ENCODE data around the gene MARCHF9.

MARCHF9 gene

GRCh38 chr12:57730336-57731067 lies 24.4 kb upstream of the MARCHF9 start:
- no peaks in the 10 kb centered on the region for H3K4me1 ChIP-seq
- H3K4me3 ChIP-seq: no peak overlapping the region
- H3K27ac ChIP-seq: no peak overlapping the region
- H3K9ac ChIP-seq: no peak overlapping the region
- H4K20me1 ChIP-seq: peaks cover 8% of the 10 kb centered on the region
- H3K9me3 ChIP-seq: peaks cover 18% of the 10 kb centered on the region
- no peaks in the 10 kb centered on the region for H3K27me3 ChIP-seq
- peaks cover 92% of the 10 kb centered on the region for H3K36me3 ChIP-seq
- no peak overlapping the region for H3K4me2 ChIP-seq
- TF ChIP-seq Cebpa-rat (IDR thresholded peaks at IDR 0.05): no peak

DNA sequence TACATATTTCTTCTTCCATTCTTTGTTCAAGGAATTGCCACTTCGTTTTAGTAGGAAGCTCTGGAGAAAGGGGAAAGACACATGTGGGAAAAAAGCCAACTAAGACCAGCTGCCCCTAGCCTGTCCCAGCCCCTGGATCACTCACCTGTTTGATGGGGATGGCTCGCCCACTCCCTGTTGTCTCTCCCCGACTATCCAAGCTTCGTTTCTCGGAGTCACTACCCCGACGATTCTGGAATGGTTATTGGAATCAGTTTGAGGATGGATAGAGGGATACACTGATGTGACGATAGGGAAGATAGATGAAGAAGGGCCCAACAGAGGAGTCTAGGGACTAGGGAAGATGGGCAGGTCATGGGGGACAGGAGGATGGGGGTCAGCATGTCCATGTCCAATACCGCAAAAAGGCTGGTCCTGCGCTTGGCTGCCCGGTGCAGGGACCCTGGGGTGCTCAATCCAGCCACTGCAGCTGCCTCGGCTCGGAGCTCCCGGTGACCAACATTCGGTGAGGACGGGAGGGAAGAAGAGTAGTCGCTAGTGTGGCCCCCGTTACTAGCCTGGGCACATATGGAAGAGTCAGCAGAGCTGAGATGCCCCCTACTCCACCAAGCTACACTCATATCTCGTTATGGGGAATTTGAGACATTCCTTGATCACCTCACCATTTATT lies 23.4 kb upstream of the MARCHF9 start:
- peaks cover 90% of the 10 kb centered on the region for H3K36me3 ChIP-seq
- H3K4me3 ChIP-seq: no peak overlapping the region
- H3K4me2 ChIP-seq: no peak overlapping the region
- H4K20me1 ChIP-seq: peaks cover 19% of the 10 kb centered on the region
- no peak for TF ChIP-seq Cebpa-rat (IDR thresholded peaks at IDR 0.05)
- H3K27me3 ChIP-seq: no peaks in the 10 kb centered on the region
- H3K9me3 ChIP-seq: peaks cover 11% of the 10 kb centered on the region
- no peaks in the 10 kb centered on the region for H3K4me1 ChIP-seq
- H3K27ac ChIP-seq: no peak overlapping the region
- no peak overlapping the region for H3K9ac ChIP-seq

GRCh38 chr12:57732270-57732669 lies 22.6 kb upstream of the MARCHF9 start:
- H3K27me3 ChIP-seq: no peaks in the 10 kb centered on the region
- no peak overlapping the region for H3K4me3 ChIP-seq
- no peak overlapping the region for H3K9ac ChIP-seq
- H3K27ac ChIP-seq: no peak overlapping the region
- peaks cover 4% of the 10 kb centered on the region for H3K9me3 ChIP-seq
- peaks cover 26% of the 10 kb centered on the region for H4K20me1 ChIP-seq
- no peak overlapping the region for H3K4me2 ChIP-seq
- no peaks in the 10 kb centered on the region for H3K4me1 ChIP-seq
- peaks cover 90% of the 10 kb centered on the region for H3K36me3 ChIP-seq
- TF ChIP-seq Cebpa-rat (IDR thresholded peaks at IDR 0.05): no peak

GRCh38 chr12:57732726-57733593 lies 21.9 kb upstream of the MARCHF9 start:
- Histone ChIP-seq H3K27me3 (no peaks in the 10 kb centered on the region), H3K9me3 (no peaks in the 10 kb centered on the region), H3K4me1 (no peaks in the 10 kb centered on the region), H4K20me1 (peaks cover 33% of the 10 kb centered on the region), H3K27ac (no peak overlapping the region), H3K36me3 (peaks cover 90% of the 10 kb centered on the region), H3K9ac (no peak overlapping the region), H3K4me2 (no peak overlapping the region), H3K4me3 (no peak overlapping the region)
- TF ChIP-seq Cebpa-rat (IDR thresholded peaks at IDR 0.05): no peak

- TF ChIP-seq Cebpa-rat (IDR thresholded peaks at IDR 0.05): no peak
- H3K27ac ChIP-seq: no peak overlapping the region
- H4K20me1 ChIP-seq: peaks cover 33% of the 10 kb centered on the region
- no peak overlapping the region for H3K4me2 ChIP-seq
- H3K4me1 ChIP-seq: no peaks in the 10 kb centered on the region
- H3K9ac ChIP-seq: no peak overlapping the region
- no peaks in the 10 kb centered on the region for H3K9me3 ChIP-seq
- no peak overlapping the region for H3K4me3 ChIP-seq
- H3K36me3 ChIP-seq: peaks cover 83% of the 10 kb centered on the region
- no peaks in the 10 kb centered on the region for H3K27me3 ChIP-seq
Measured at GRCh38 chr12:57733928-57734327, 21.0 kb upstream of the MARCHF9 start.

DNA sequence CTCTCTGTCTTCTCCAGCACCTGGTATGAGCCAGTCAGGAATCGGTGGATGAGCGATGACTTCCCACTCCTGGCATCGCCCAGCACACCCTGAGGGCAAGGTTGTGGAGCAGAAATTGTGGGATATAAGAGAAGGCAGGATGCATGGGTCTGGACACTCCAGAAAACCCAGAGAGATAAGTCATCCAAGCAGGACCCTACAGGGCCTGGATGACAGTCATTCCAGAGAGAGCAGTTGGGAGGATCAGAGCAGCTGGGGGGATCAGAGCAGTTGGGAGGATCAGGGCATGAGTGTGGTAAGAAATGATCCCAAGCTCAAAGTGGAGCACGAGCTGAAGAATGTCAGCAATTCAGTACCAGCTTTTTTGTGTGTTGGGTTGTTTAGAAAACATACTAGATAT lies 20.3 kb upstream of the MARCHF9 start:
- H3K9ac ChIP-seq: no peak overlapping the region
- H3K9me3 ChIP-seq: no peaks in the 10 kb centered on the region
- TF ChIP-seq Cebpa-rat (IDR thresholded peaks at IDR 0.05): no peak
- H3K27me3 ChIP-seq: no peaks in the 10 kb centered on the region
- H3K4me3 ChIP-seq: no peak overlapping the region
- H3K4me2 ChIP-seq: no peak overlapping the region
- H3K4me1 ChIP-seq: peaks cover 6% of the 10 kb centered on the region
- peaks cover 38% of the 10 kb centered on the region for H4K20me1 ChIP-seq
- H3K27ac ChIP-seq: no peak overlapping the region
- H3K36me3 ChIP-seq: peaks cover 84% of the 10 kb centered on the region

- no peak overlapping the region for H3K27ac ChIP-seq
- peaks cover 78% of the 10 kb centered on the region for H3K36me3 ChIP-seq
- H3K27me3 ChIP-seq: no peaks in the 10 kb centered on the region
- H3K9ac ChIP-seq: no peak overlapping the region
- H4K20me1 ChIP-seq: peaks cover 38% of the 10 kb centered on the region
- no peaks in the 10 kb centered on the region for H3K9me3 ChIP-seq
- TF ChIP-seq Cebpa-rat (IDR thresholded peaks at IDR 0.05): no peak
- H3K4me2 ChIP-seq: no peak overlapping the region
- no peak overlapping the region for H3K4me3 ChIP-seq
- H3K4me1 ChIP-seq: peaks cover 14% of the 10 kb centered on the region
Measured at GRCh38 chr12:57735198-57735855, 19.6 kb upstream of the MARCHF9 start.

DNA sequence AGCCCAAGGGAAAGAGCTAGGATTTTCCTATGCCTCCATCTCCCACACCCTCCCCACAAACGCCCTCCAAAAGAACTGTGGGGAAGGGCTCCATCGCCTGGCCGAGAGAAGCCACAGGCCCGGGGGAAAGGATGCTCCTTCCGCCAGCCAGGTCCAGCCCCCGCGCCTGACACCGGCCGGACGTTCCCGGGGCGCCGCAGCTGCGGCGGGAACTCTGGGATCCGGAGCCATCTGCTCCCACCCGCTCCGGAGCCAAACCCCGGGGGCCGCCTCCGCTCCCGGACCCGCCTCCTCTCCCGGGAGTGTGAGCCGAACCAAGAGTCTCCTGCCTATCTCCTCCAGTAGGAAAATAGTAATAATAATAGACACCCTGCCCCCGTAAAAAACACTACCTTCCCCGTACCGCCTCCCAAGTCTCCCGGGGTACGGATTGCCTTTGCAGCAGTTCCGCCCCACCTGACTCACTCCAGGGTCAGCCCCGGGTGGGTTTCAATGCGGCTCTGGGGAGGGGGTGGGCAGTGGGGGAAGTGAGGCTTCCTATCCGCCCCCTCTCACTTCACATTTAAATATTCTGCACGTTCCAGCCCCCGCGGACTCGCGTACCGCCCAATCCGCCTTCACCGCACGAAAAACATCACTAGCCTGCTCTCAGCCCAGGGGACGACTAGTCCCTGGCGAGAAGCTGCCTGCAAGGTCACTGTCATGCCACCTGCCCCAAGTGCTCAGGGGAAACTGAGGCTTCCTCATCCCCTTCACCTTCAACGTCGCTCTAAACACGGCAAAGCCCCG lies 18.8 kb upstream of the MARCHF9 start:
- Histone ChIP-seq H3K4me3 (no peak overlapping the region), H3K9me3 (no peaks in the 10 kb centered on the region), H3K9ac (no peak overlapping the region), H3K4me2 (no peak overlapping the region), H3K36me3 (peaks cover 70% of the 10 kb centered on the region), H3K4me1 (peaks cover 22% of the 10 kb centered on the region), H3K27ac (no peak overlapping the region), H3K27me3 (no peaks in the 10 kb centered on the region), H4K20me1 (peaks cover 38% of the 10 kb centered on the region)
- TF ChIP-seq Cebpa-rat (IDR thresholded peaks at IDR 0.05): no peak
